Measurements from ENCODE around the gene CHRNA7.
"Not testable (repeated sequence)": the region's sequence is repeated elsewhere in the genome, so short reads cannot be mapped to it uniquely, and the experiment has no call there.

The CHRNA7 gene

DNA sequence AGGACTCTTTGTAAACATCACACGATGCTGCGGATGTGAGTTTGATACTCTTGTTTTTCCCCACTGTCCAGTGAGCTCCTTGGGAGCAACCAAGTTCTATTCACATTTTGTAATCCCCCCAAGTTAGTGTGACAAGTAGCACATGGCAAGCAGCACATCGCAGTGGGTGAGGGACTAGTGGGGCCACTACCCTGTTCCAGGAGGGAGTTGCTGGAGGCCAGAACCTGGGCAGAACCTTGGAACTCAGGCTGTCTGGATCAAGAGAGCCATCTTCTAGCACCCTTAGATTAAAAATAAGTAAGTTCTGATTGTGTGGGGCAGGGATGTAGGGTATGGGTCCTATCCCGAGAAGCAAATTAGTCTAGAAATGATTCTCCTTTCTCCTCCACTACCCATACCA, 91.7 kb downstream of the CHRNA7 start:
- no peak for DNase-seq

DNA sequence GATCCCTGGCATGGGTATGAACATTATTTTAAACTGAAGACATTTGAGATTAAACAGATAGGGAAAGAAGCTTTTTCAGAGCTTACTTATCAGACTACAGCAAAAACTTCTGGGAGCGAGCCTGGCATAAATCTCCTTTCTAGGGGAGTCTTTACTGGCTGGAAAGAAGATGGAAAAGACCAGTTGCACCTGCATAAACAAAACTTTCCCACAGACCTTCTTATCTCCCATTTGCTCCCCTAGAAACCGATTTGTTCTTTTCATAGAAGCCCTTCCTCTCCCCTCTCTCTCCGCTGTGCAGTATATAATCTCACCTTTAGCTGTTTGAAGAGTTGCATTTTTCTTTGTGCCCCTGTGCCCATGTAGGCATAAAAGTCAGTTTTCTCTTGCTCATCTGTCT, 93.2 kb downstream of the CHRNA7 start:
- no peak for DNase-seq

DNA sequence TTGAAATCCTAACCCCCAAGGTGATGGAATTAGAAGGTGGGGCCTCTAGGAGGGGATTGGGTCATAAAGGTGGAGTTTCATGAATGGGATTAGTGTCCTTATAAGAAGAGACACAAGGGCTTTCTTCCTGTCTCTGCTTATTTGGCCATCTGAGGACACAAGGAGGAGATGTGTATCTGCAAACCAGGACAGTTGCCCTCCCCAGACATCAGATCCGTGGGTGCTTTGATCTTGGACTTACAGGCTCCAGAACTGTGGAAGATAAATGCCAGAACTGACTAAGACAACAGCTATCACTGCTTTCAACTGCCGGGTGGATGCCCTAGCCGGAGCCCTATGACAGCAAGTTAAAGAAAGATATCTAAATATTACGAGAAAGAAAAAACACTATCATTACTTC, 94.4 kb downstream of the CHRNA7 start:
- DNase-seq: no peak

DNA sequence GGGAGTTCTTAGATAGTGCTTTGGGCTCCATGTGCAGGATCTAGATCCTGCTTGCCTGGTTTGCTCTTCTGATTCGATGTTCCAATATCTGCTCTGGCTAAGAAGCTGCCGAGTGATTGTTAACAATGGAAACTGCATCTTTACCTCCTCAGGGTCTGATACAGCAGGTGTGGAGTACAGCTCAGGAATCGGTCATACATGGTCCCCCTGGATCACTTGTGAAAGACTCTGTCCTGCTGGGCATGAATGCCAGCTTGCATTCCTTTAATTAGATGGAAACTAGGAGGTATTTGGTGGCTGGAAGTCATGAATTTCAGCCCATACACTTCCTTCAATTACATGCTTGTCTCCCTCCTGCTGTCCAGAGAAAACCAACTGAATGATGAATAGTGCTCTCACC, 95.3 kb downstream of the CHRNA7 start:
- DNase-seq: no peak

DNA sequence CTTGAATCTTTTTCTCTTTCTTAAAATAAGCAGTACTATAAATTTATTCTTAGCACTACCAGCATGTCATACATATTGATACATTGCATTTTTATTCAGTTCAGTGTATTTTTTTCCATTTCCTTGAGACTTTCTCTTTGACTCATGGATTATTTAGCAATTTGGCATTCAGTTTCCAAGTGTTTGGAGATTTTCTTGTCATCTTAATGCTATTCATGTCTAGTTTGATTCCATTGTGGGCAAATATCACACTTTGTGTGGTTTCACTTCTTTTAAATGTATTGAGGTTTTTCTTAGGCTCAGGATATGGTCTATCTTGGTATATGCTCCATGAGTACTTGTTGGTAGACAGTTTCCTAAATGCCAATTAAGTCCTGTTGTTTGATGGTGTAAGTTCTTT, 99.5 kb downstream of the CHRNA7 start:
- no peak for DNase-seq

DNA sequence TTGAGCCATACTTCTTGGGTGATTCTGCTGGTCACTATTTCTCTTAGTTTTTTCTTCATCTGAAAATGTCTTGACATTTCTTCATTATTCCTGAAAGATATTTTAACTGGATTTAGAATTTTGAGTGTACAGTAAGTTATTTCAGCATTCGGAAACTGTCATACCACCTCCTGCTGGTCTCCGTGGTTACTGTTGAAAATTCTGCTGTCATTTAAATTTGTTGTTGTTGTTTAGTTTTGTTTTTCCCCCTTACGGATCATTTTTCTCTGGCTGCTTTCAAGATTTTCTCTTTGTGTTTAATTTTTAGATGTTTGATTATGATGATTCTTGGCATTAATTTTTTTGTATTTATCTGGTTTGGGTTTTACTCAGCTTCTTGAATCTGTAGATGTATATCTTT, 100.5 kb downstream of the CHRNA7 start:
- DNase-seq: no peak

DNA sequence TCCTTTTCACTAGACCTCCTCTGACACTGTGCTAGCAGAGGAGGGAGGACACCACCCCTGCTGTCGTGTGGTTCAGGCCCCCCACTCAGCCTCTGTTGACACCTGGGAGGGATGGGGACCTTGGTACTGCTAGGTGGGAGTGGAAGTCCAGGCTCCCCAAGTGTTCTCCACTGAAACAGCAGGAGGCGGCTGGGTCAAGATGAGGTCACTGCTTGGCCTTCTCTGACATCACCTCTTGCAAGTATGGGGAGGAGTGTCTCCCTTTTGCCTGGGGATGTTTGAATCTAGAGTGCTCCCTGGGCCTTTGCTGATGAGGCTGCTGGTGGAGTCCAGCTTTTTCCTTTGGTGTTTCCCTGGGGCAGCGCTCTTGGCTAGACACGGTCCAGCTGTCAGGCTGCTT, 101.5 kb downstream of the CHRNA7 start:
- no peak for DNase-seq

DNA sequence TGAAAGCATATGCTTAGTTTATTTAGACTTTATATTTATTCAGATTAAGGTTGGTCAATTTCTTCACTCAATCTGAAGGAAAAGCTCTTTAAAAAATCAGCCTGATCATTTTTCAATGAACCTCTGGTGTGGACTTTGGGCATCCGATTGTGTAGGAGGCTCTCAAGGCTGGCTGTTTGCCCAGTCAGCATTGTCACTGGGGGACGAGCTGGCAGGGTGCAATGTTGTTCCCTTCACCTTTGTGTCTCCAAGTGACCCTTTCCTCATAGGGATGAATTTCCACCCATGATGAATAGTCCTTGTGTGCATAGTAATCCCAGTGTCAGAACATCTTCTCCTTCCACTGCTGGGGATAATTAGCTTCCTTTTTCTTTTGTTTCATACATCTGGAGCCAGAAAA, 102.5 kb downstream of the CHRNA7 start:
- DNase-seq: no peak

- DNase-seq: no peak
Observed at GRCh38 chr15:32134842-32135241, 104.5 kb downstream of the CHRNA7 start.

GRCh38 chr15:32135335-32135734, 105.0 kb downstream of the CHRNA7 start:
- DNase-seq: no peak

DNA sequence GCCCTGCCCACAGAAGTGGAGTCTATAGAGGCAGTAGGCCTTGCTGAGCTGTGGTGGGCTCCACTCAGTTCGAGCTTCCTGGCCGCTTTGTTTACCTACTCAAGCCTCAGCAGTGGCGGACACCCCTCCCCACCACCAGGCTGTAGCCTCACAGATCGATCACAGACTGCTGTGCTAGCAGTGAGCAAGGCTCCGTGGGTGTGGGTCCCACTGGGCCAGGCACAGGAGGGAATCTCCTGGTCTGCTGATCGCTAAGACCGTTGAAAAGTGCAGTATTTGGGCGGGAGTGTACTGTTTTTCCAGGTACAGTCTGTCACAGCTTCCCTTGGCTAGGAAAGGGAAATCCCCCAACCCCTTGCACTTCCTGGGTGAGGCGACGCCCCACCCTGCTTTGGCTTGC, 115.2 kb downstream of the CHRNA7 start:
- not testable (repeated sequence) for DNase-seq

DNA sequence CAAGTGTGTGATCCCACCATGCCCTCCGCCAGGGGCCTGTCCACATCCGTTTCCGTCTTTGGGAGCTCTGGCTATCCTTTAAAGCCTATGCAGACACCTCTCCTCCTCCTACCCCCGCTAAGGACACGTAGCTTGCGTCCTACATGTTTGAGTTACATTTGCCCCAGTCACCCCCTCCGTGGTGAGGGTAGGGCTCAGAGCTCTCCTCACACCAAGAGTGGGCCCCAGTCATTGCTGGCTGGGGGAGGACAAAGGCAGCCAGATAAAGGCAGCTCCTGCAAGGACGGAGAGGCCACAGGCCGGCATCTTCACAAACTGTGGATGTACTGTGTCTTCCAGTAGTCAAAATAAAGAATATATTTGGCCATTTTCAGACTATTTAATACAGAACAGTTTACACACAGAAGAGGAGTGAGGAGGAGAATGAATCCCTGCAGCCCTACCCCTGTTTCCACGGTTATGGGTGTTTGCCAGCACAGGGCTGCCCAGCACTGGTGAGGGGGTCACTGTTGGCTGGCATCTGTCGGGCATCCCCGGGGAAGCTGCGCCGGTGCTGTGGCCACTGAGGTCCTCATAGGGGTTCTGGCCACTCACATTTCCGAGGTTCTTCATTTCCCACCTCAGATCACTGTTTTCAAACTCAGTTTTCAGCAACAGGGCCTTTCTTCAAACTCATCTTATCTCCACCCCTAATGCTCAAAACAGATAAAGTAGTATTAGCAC, 118.7 kb downstream of the CHRNA7 start:
- DNase-seq: no peak

DNA sequence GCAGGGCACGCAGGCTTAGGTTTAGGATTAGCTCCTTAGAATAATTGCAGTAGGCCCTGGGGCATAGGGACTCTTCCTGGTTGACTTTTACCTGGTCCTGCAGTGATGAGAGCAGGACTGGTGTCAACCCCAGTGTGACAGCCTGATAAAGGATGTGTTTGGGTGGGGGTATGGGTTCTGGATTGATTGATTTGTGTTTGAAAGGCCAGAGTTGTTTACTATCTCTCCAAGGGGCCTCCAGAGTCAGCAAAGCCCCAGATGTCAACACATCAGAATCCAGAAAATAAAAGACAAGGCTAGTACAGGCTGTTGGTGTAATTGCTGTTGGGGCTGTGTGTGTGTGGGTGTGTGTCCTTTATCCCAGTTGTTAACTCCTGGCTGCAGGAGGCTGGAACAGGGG, 122.3 kb downstream of the CHRNA7 start:
- DNase-seq: no peak

DNA sequence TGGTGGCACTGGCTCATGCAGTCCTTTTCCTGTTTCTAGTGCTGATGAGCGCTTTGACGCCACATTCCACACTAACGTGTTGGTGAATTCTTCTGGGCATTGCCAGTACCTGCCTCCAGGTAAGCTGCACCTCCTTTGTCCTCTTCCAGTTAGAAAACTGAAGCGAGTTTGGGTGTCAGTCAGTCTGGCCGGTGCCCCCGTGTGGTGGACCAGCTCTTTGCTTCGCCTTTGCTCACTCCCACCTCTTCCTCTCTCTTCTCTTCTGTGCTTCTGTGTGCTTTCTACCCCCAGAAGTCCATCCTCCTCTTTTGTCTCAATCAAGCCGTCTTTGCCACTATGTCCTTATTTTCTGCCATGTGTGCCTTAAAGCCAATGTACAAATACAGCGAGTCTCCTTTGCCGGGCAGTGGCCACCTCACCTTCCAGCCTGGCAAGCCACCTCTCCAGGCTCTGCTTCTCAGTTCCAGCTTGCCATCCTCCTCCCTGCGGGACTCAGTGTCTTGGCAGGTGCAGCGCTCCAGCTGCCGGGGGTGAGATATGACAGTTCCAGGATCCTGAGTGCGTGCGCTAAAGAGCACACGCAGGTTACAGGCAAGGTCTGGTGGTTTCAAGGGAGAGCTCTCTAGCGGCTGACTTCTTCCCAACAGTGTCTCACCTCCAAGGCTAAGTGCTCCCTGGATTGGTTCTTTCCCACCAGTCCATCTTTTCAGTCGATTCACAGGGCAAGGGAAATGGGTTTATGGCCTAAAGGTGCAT, 123.7 kb downstream of the CHRNA7 start:
- DNase-seq: not testable (repeated sequence)

DNA sequence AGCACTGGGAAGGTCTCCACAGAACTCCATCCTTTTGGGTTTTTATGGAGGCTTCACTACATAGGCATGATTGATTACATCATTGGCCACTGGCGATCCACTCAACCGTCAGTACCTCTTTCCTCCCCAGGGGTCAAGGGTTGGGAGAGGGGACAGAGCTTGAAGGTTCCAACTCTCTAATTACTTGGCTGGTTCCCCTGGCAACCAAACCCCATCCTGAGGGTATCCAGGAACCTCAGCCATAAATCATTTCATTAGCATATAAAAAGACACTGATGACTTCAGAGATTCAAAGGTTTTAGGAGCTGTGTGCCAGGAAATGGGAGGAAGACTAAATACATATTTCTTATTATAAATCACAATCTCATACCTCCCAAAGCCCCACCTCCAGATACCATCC, 131.8 kb downstream of the CHRNA7 start:
- DNase-seq: not testable (repeated sequence)

- DNase-seq: not testable (repeated sequence)
Observed at GRCh38 chr15:32164065-32164464, 133.8 kb downstream of the CHRNA7 start.

GRCh38 chr15:32164747-32165146, 134.4 kb downstream of the CHRNA7 start:
- DNase-seq: not testable (repeated sequence)

- not testable (repeated sequence) for DNase-seq
Observed at GRCh38 chr15:32165775-32166174, 135.5 kb downstream of the CHRNA7 start.

GRCh38 chr15:32166270-32166669, 136.0 kb downstream of the CHRNA7 start:
- DNase-seq: not testable (repeated sequence)

- DNase-seq: not testable (repeated sequence)
Observed at GRCh38 chr15:32167913-32168312, 137.6 kb downstream of the CHRNA7 start.

DNA sequence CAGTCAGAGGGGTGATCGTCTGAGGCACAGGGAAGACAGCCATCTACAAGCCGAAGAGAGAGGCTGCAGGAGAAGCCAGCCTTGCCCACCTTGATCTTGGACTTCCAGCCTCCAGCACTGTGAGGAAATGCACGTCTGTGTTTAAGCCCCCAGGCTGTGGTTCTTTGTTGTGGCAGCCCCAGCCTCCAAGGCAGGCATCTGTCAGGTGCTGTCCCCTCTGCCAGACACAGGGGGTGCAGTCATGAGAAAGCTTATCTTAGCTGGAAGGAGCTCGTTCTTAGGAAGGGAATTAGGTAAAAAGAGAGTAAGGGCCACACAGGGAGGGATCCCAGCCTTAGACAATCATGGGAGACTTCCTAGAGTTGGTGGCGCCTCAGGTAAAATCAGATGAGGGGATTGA, 150.3 kb downstream of the CHRNA7 start:
- DNase-seq: not testable (repeated sequence)

- not testable (repeated sequence) for DNase-seq
Observed at GRCh38 chr15:32193780-32194179, 163.5 kb downstream of the CHRNA7 start.

- not testable (repeated sequence) for DNase-seq
Observed at GRCh38 chr15:32196206-32196605, 165.9 kb downstream of the CHRNA7 start.

GRCh38 chr15:32198938-32199337, 168.6 kb downstream of the CHRNA7 start:
- not testable (repeated sequence) for DNase-seq

Data from inflammatory macrophage treated with lipopolysaccharide for 1 hour (primary cell).